Glutamatergic neuron (in vitro differentiated cells): Measurements from ENCODE around the gene SEC11C. TPM values are rescaled to one million over a fixed set of nuclear protein-coding genes. Genes with fewer than 3 reads are reported as not detected.

Experiments used
- DNase-seq: peaks from one replicate; pipeline ENCODE4 v3.0.0; 2022
- H3K27ac Mint-ChIP-seq: one replicate; pipeline ENCODE4 v1.8.0; 2020; ENCODE audit warnings: mild to moderate bottlenecking, mixed read lengths, inconsistent platforms; ENCODE audit not compliant: unreplicated experiment
- H3K27me3 Mint-ChIP-seq: one replicate; pipeline ENCODE4 v1.8.0; 2020; ENCODE audit warnings: mild to moderate bottlenecking, moderate library complexity, mixed read lengths, inconsistent platforms; ENCODE audit not compliant: unreplicated experiment
- H3K36me3 Mint-ChIP-seq: one replicate; pipeline ENCODE4 v1.8.0; 2020; ENCODE audit warnings: mild to moderate bottlenecking, mixed read lengths, inconsistent platforms; ENCODE audit not compliant: unreplicated experiment
- H3K4me1 Mint-ChIP-seq: one replicate; pipeline ENCODE4 v1.8.0; 2020; ENCODE audit warnings: mild to moderate bottlenecking, low read depth, mixed read lengths, inconsistent platforms; ENCODE audit not compliant: unreplicated experiment
- H3K4me3 Mint-ChIP-seq: one replicate; pipeline ENCODE4 v1.8.0; 2020; ENCODE audit warnings: mild to moderate bottlenecking, mixed read lengths, inconsistent platforms; ENCODE audit not compliant: unreplicated experiment
- H3K9me3 Mint-ChIP-seq: one replicate; pipeline ENCODE4 v1.8.0; 2020; ENCODE audit warnings: mild to moderate bottlenecking, moderate library complexity, mixed read lengths, inconsistent platforms; ENCODE audit not compliant: unreplicated experiment
- CTCF ChIP-seq: fragments of 200-600 bp; sonication (generic); IDR thresholded peaks from one replicate; pipeline ENCODE4 v1.5.0; 2021; ENCODE audit not compliant: partially characterized antibody, unreplicated experiment
- total RNA-seq: library from RNA; stranded (reverse); fragmentation: NEBNext Ultra II Directional; extraction: Animal tissue kit (Norgen Biotek cat#: 25700); gene quantifications from one replicate; pipeline ENCODE4 v1.2.1, GENCODE V29; 2021; ENCODE audit not compliant: unreplicated experiment

The SEC11C gene
- total RNA-seq, 1 donor from 2014 or later = 77.7 TPM

DNA sequence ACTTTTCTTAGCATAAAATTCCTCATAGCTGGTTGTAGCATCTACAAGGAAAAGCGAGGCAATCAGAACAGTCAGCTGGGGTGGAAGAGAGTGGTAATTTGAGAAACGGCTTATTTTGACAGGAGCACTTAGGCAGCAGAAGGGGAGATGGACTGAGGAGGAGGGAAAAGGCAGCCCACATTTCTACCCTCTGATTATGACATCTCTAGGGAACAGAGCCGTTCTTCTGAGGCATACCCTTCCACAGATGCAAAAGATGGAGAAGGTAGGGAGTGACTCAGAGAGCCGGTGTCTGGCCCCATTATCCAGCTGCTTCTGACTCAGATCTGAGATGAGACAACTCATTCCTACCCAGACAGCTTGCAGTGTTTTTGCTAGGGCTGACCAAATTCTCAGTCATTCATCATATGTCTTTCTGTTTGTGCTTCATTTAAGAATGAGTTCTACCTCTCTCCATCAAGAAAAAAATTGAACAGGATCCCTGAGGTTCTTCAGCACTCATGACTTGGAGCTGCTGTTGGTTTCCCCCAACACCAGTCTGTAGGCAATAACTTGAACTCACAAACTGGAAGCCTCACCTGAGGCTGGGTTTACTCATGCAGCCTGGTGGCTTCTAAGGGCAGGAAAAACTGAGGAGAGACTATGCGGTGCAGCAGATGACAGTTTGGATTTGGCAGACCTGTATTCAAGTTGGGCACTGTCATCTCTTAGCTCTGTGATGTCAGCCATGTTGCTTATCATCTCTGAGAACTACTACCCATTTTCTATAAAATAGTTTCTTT lies 15.9 kb upstream of the SEC11C start:
- Mint-ChIP-seq H3K4me1 (peaks cover 9% of the 10 kb centered on the region), H3K9me3 (no peaks in the 10 kb centered on the region), H3K27ac (peak overlapping the region; percentile 9), H3K4me3 (peak overlapping the region; percentile 0), H3K27me3 (peaks cover 3% of the 10 kb centered on the region), H3K36me3 (no peaks in the 10 kb centered on the region)
- DNase-seq = no peak
- no peak for TF ChIP-seq CTCF

DNA sequence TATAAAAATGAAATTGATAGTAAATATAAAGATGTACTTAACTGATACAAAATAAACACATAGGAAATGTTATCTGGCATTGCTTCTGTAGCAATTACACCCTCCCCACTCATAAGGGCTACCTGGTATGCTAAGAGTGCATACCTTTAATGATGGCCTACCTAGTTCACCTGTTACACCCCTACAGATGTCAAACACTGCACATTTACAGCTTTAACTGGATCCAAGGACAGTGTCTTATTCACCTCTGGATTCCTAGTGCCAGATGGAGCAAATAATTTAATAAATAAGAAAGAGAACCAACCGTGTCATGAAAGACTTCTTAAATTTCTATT lies 15.3 kb upstream of the SEC11C start:
- Mint-ChIP-seq H3K4me3 (no peak overlapping the region), H3K9me3 (no peaks in the 10 kb centered on the region), H3K27me3 (peaks cover 3% of the 10 kb centered on the region), H3K36me3 (no peaks in the 10 kb centered on the region), H3K27ac (no peak overlapping the region), H3K4me1 (peaks cover 9% of the 10 kb centered on the region)
- TF ChIP-seq CTCF = no peak
- no peak for DNase-seq

- no peak overlapping the region for H3K4me3 Mint-ChIP-seq
- peaks cover 9% of the 10 kb centered on the region for H3K4me1 Mint-ChIP-seq
- H3K36me3 Mint-ChIP-seq = no peaks in the 10 kb centered on the region
- DNase-seq = no peak
- H3K27ac Mint-ChIP-seq = no peak overlapping the region
- no peak for TF ChIP-seq CTCF
- H3K27me3 Mint-ChIP-seq = peaks cover 3% of the 10 kb centered on the region
- no peaks in the 10 kb centered on the region for H3K9me3 Mint-ChIP-seq
These were observed 12.6 kb upstream of the SEC11C start for GRCh38 chr18:59127047-59127446.

GRCh38 chr18:59129951-59130703 lies 9.6 kb upstream of the SEC11C start:
- H3K4me3 Mint-ChIP-seq = no peak overlapping the region
- no peak overlapping the region for H3K27ac Mint-ChIP-seq
- no peak for DNase-seq
- no peaks in the 10 kb centered on the region for H3K4me1 Mint-ChIP-seq
- no peaks in the 10 kb centered on the region for H3K36me3 Mint-ChIP-seq
- peaks cover 3% of the 10 kb centered on the region for H3K27me3 Mint-ChIP-seq
- no peak for TF ChIP-seq CTCF
- H3K9me3 Mint-ChIP-seq = no peaks in the 10 kb centered on the region
